HEK293 (cell line): Measurements from ENCODE around the gene KCNAB1.

Experiments used
- CTCF ChIA-PET: fragments of 350-600 bp; formaldehyde crosslinking; extraction: SDS; loops from one replicate; lab custom pipeline; 2021; ENCODE audit warnings: antibody characterized with exemption; lab: Yijun Ruan, JAX
- POLR2A ChIA-PET: fragments of 300-600 bp; formaldehyde crosslinking; extraction: SDS; loops from one replicate; lab custom pipeline; 2020; ENCODE audit warnings: antibody characterized with exemption, inconsistent platforms; lab: Yijun Ruan, JAX
- H3K27ac ChIP-seq: fragments of 200-500 bp; sonication (Bioruptor generic); 2 replicates; pipeline ENCODE4 v1.5.1; 2014; ENCODE audit warnings: low read depth, low read length, control low read depth, inconsistent platforms; ENCODE audit errors: extremely low read depth
- H3K36me3 ChIP-seq, 2 experiments: fragments of 200-500 bp in 1 of 2; sonication (Bioruptor generic) in 1 of 2; 1 replicate in 1 of 2; 2 replicates in 1 of 2; pipeline ENCODE4 v1.5.1; 2014 to 2017; ENCODE audit warnings: inconsistent platforms in 2 of 2, low read length in 2 of 2; ENCODE audit not compliant: control insufficient read depth in 2 of 2, insufficient read depth in 1 of 2
- H3K4me1 ChIP-seq: fragments of 200-500 bp; sonication (Bioruptor generic); 2 replicates; pipeline ENCODE4 v1.5.1; 2014; ENCODE audit warnings: mild to moderate bottlenecking, low read length, inconsistent platforms; ENCODE audit not compliant: control insufficient read depth, insufficient read depth
- H3K4me3 ChIP-seq: 2 replicates; pipeline ENCODE4 v1.5.1; 2011; ENCODE audit warnings: low read depth, mild to moderate bottlenecking, control low read depth, low read length, moderate library complexity
- H3K9me3 ChIP-seq: fragments of 200-500 bp; sonication (Bioruptor generic); 2 replicates; pipeline ENCODE4 v1.5.1; 2014; ENCODE audit warnings: low read depth, low read length, inconsistent platforms; ENCODE audit not compliant: control insufficient read depth, insufficient read depth
- BCL11A ChIP-seq: fragments of 450-650 bp; formaldehyde crosslinking; IDR thresholded peaks from 2 replicates; pipeline ENCODE4 v1.5.1; 2016; ENCODE audit warnings: low read depth, missing biosample characterization, missing genetic modification characterization
- EGR2 ChIP-seq: fragments of 450-650 bp; formaldehyde crosslinking; IDR thresholded peaks from 2 replicates; pipeline ENCODE4 v1.5.1; 2016; ENCODE audit warnings: low read depth, missing biosample characterization, missing genetic modification characterization
- GFI1B ChIP-seq: fragments of 450-650 bp; formaldehyde crosslinking; IDR thresholded peaks from 2 replicates; pipeline ENCODE4 v1.5.1; 2016; ENCODE audit warnings: missing biosample characterization, missing genetic modification characterization
- GLIS2 ChIP-seq: fragments of 450-650 bp; formaldehyde crosslinking; IDR thresholded peaks from 2 replicates; pipeline ENCODE4 v1.5.1; 2016; ENCODE audit warnings: missing biosample characterization, missing genetic modification characterization
- HOXC10 ChIP-seq: sonication (generic); formaldehyde crosslinking; IDR thresholded peaks from 2 replicates; pipeline ENCODE4 v1.8.1; 2023; ENCODE audit warnings: mild to moderate bottlenecking, missing genetic modification reagents
- KLF1 ChIP-seq: fragments of 450-650 bp; formaldehyde crosslinking; IDR thresholded peaks from 2 replicates; pipeline ENCODE4 v1.5.1; 2016; ENCODE audit warnings: missing biosample characterization, missing genetic modification characterization
- OVOL3 ChIP-seq: fragments of 450-650 bp; formaldehyde crosslinking; IDR thresholded peaks from 2 replicates; pipeline ENCODE4 v1.5.1; 2016; ENCODE audit warnings: missing biosample characterization, missing genetic modification characterization
- PBX3 ChIP-seq: sonication (generic); formaldehyde crosslinking; IDR thresholded peaks from 2 replicates; pipeline ENCODE4 v1.8.1; 2022; ENCODE audit warnings: mild to moderate bottlenecking, moderate library complexity, missing genetic modification reagents
- SP7 ChIP-seq: fragments of 450-650 bp; formaldehyde crosslinking; IDR thresholded peaks from 2 replicates; pipeline ENCODE4 v1.5.1; 2016; ENCODE audit warnings: missing biosample characterization, missing genetic modification characterization
- ZBTB17 ChIP-seq: fragments of 450-650 bp; formaldehyde crosslinking; IDR thresholded peaks from 2 replicates; pipeline ENCODE4 v1.5.1; 2016; ENCODE audit warnings: missing biosample characterization, missing genetic modification characterization
- ZBTB26 ChIP-seq: fragments of 450-650 bp; formaldehyde crosslinking; optimal IDR thresholded peaks from 2 replicates; pipeline ENCODE3; 2016; ENCODE audit warnings: missing biosample characterization, mild to moderate bottlenecking, missing genetic modification characterization
- ZBTB7A ChIP-seq: fragments of 450-650 bp; formaldehyde crosslinking; IDR thresholded peaks from 2 replicates; pipeline ENCODE4 v1.5.1; 2016; ENCODE audit warnings: low read depth, missing biosample characterization, missing genetic modification characterization
- ZFP69B ChIP-seq: fragments of 450-650 bp; formaldehyde crosslinking; IDR thresholded peaks from 2 replicates; pipeline ENCODE4 v1.5.1; 2016; ENCODE audit warnings: missing biosample characterization, missing genetic modification characterization
- ZNF140 ChIP-seq: fragments of 450-650 bp; formaldehyde crosslinking; IDR thresholded peaks from 2 replicates; pipeline ENCODE4 v1.5.1; 2016; ENCODE audit warnings: missing biosample characterization, missing genetic modification characterization
- ZNF169 ChIP-seq: fragments of 450-650 bp; formaldehyde crosslinking; IDR thresholded peaks from 2 replicates; pipeline ENCODE4 v1.5.1; 2016; ENCODE audit warnings: missing biosample characterization, missing genetic modification characterization
- ZNF175 ChIP-seq: fragments of 450-650 bp; formaldehyde crosslinking; IDR thresholded peaks from 2 replicates; pipeline ENCODE4 v1.5.1; 2016; ENCODE audit warnings: missing biosample characterization, missing genetic modification characterization
- ZNF184 ChIP-seq: fragments of 450-650 bp; IDR thresholded peaks from 2 replicates; pipeline ENCODE4 v1.5.1; 2018; ENCODE audit warnings: missing biosample characterization, mild to moderate bottlenecking, missing genetic modification characterization
- ZNF211 ChIP-seq: fragments of 450-650 bp; formaldehyde crosslinking; IDR thresholded peaks from 2 replicates; pipeline ENCODE4 v1.5.1; 2016; ENCODE audit warnings: low read depth, missing biosample characterization, missing genetic modification characterization
- ZNF214 ChIP-seq: fragments of 450-650 bp; formaldehyde crosslinking; IDR thresholded peaks from 2 replicates; pipeline ENCODE4 v1.5.1; 2017; ENCODE audit warnings: missing biosample characterization, mild to moderate bottlenecking, missing genetic modification characterization, borderline replicate concordance
- ZNF239 ChIP-seq: fragments of 450-650 bp; formaldehyde crosslinking; IDR thresholded peaks from 2 replicates; pipeline ENCODE4 v1.5.1; 2016; ENCODE audit warnings: missing biosample characterization, missing genetic modification characterization
- ZNF24 ChIP-seq: fragments of 450-650 bp; formaldehyde crosslinking; IDR thresholded peaks from 2 replicates; pipeline ENCODE4 v1.5.1; 2016; ENCODE audit warnings: missing biosample characterization, missing genetic modification characterization
- ZNF488 ChIP-seq: fragments of 450-650 bp; formaldehyde crosslinking; IDR thresholded peaks from 2 replicates; pipeline ENCODE4 v1.5.1; 2016; ENCODE audit warnings: missing biosample characterization, missing genetic modification characterization
- ZNF777 ChIP-seq: fragments of 450-650 bp; formaldehyde crosslinking; IDR thresholded peaks from 2 replicates; pipeline ENCODE4 v1.5.1; 2017; ENCODE audit warnings: missing biosample characterization, missing genetic modification characterization, borderline replicate concordance
- ZNF830 ChIP-seq: fragments of 450-650 bp; IDR thresholded peaks from 2 replicates; pipeline ENCODE4 v1.5.0; 2018; ENCODE audit warnings: missing biosample characterization, missing genetic modification characterization, low read depth, mild to moderate bottlenecking, moderate library complexity

KCNAB1 gene

GRCh38 chr3:156293566-156293965, 173.2 kb downstream of the KCNAB1 start:
- Histone ChIP-seq H3K4me1 (no peaks in the 10 kb centered on the region), H3K27ac (no peak overlapping the region), H3K4me3 (no peak overlapping the region), H3K36me3 (no peaks in the 10 kb centered on the region), H3K9me3 (no peaks in the 10 kb centered on the region)
- POLR2A ChIA-PET: no interaction called here
- CTCF ChIA-PET: no interaction called here
- TF ChIP-seq OVOL3 (tag by site-specific recombination) (no peak), ZFP69B (tag by site-specific recombination) (no peak), GLIS2 (no peak), HOXC10 (CRISPR knock-in tag) (no peak), ZBTB7A (tag by site-specific recombination) (no peak), ZNF830 (tag by site-specific recombination) (no peak), GFI1B (tag by site-specific recombination) (no peak), ZNF214 (tag by site-specific recombination) (no peak), ZBTB17 (tag by site-specific recombination) (no peak)

GRCh38 chr3:156297582-156297981, 177.2 kb downstream of the KCNAB1 start:
- Histone ChIP-seq H3K9me3 (no peaks in the 10 kb centered on the region), H3K27ac (no peak overlapping the region), H3K36me3 (no peaks in the 10 kb centered on the region), H3K4me3 (no peak overlapping the region), H3K4me1 (no peaks in the 10 kb centered on the region)
- CTCF ChIA-PET: no interaction called here
- POLR2A ChIA-PET: no interaction called here
- TF ChIP-seq BCL11A (tag by site-specific recombination) (no peak), EGR2 (tag by site-specific recombination) (peak; percentile 16; the same call in 1 of the 2 replicates)

GRCh38 chr3:156298014-156298413, 177.6 kb downstream of the KCNAB1 start:
- ChIA-PET POLR2A (no interaction called here), CTCF (no interaction called here)
- no peaks in the 10 kb centered on the region for H3K4me1 ChIP-seq
- H3K4me3 ChIP-seq: no peak overlapping the region
- H3K36me3 ChIP-seq: no peaks in the 10 kb centered on the region
- H3K27ac ChIP-seq: no peak overlapping the region
- H3K9me3 ChIP-seq: no peaks in the 10 kb centered on the region
- TF ChIP-seq SP7 (no peak), KLF1 (tag by site-specific recombination) (no peak), ZNF777 (tag by site-specific recombination) (no peak), ZNF140 (tag by site-specific recombination) (no peak), PBX3 (CRISPR knock-in tag) (no peak), ZNF24 (tag by site-specific recombination) (no peak), ZNF211 (tag by site-specific recombination) (no peak), ZNF239 (tag by site-specific recombination) (no peak), ZNF169 (no peak), ZBTB26 (tag by site-specific recombination) (no peak), ZNF184 (tag by site-specific recombination) (no peak), ZNF175 (tag by site-specific recombination) (no peak), ZNF488 (no peak)
